GM19328 (cell line): Measurements from ENCODE around the gene FADS6.
"Not testable (repeated sequence)": the region's sequence is repeated elsewhere in the genome, so short reads cannot be mapped to it uniquely, and the experiment has no call there.

Source experiments
- ATAC-seq: cut with Tn5 transposase; IDR thresholded peaks from one replicate; pipeline ENCODE4 v1.9.1; 2021; ENCODE audit warnings: mild to moderate bottlenecking, moderate library complexity; ENCODE audit not compliant: unreplicated experiment

The FADS6 gene

GRCh38 chr17:74870028-74870427 is 23.4 kb downstream of the FADS6 start:
- ATAC-seq, result not testable (repeated sequence)

GRCh38 chr17:74868908-74869255 is 24.6 kb downstream of the FADS6 start:
- ATAC-seq, result no peak

GRCh38 chr17:74868251-74868907 is 25.1 kb downstream of the FADS6 start:
- ATAC-seq, result no peak

GRCh38 chr17:74866198-74866835 is 27.1 kb downstream of the FADS6 start:
- ATAC-seq, result no peak

GRCh38 chr17:74865504-74866197 is 27.8 kb downstream of the FADS6 start:
- no peak for ATAC-seq

- ATAC-seq, result no peak
Observed at GRCh38 chr17:74864866-74865395, 28.5 kb downstream of the FADS6 start.

- no peak for ATAC-seq
Observed at GRCh38 chr17:74864297-74864865, 29.1 kb downstream of the FADS6 start.

GRCh38 chr17:74863420-74864296 is 29.8 kb downstream of the FADS6 start:
- ATAC-seq, result no peak

- no peak for ATAC-seq
Observed at GRCh38 chr17:74862919-74863318, 30.5 kb downstream of the FADS6 start.

GRCh38 chr17:74862108-74862901 is 31.1 kb downstream of the FADS6 start:
- no peak for ATAC-seq

- no peak for ATAC-seq
Observed at GRCh38 chr17:74861662-74862107, 31.7 kb downstream of the FADS6 start.

- no peak for ATAC-seq
Observed at GRCh38 chr17:74860872-74861661, 32.4 kb downstream of the FADS6 start.

GRCh38 chr17:74860229-74860871 is 33.1 kb downstream of the FADS6 start:
- ATAC-seq, result no peak

GRCh38 chr17:74859459-74860228 is 33.8 kb downstream of the FADS6 start, which contains the start of gene GRIN2C:
GRIN2C (minus strand) TSS chr17:74859885; CDS start chr17:74855092, 4,793 bp downstream.
- ATAC-seq, result no peak

GRCh38 chr17:74858672-74859458 is 34.6 kb downstream of the FADS6 start:
- ATAC-seq, result no peak

GRCh38 chr17:74857191-74857590 is 36.2 kb downstream of the FADS6 start:
- ATAC-seq, result no peak

GRCh38 chr17:74856112-74856511 is 37.3 kb downstream of the FADS6 start:
- no peak for ATAC-seq
